HFF-Myc (cell line): Measurements from ENCODE around the gene RPL7A.
"Not testable (repeated sequence)": the region's sequence is repeated elsewhere in the genome, so short reads cannot be mapped to it uniquely, and the experiment has no call there.

Source experiments
- DNase-seq: peaks from one replicate; pipeline ENCODE4 v3.0.0-alpha.2; 2011; ENCODE audit warnings: low read depth; ENCODE audit errors: extremely low read depth
- H3K4me3 ChIP-seq: replicated peaks from 2 replicates; pipeline ENCODE4 v1.5.1; 2011; ENCODE audit warnings: low read depth, mild to moderate bottlenecking, control low read depth, low read length
- TF ChIP-seq, protein P1 (sequence below): IDR thresholded peaks from 2 replicates; pipeline ENCODE4 v1.5.1; 2012; ENCODE audit warnings: mild to moderate bottlenecking, low read depth, low read length, control low read depth; ENCODE audit errors: missing control alignments

RPL7A gene

DNA sequence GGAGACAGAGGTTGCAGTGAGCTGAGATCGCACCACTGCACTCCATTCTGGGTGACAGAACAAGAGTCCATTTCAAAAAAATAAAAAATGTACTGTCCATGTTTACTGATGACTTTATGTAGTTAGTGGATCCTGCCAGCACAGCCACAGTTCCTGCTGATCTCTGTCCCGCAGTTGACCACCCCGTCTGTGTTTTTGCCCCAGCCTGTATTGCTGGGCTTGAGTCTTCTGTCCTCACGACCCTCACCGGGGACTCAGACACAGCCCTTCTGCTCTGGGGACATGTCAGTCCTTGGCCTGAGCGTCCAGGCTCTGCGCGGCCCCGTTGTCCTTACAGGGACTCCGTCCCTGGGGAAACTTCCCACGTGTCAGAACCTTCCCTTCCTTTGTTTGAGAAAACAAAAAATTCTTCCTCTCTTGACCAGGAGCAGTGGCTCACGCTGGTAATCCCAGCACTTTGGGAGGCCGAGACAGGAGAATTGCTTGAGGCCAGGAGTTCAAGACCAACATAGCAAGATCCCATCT lies 26.5 kb upstream of the RPL7A start:
- H3K4me3 ChIP-seq = no peak overlapping the region
- no peak for DNase-seq
- TF ChIP-seq, protein P1, sequence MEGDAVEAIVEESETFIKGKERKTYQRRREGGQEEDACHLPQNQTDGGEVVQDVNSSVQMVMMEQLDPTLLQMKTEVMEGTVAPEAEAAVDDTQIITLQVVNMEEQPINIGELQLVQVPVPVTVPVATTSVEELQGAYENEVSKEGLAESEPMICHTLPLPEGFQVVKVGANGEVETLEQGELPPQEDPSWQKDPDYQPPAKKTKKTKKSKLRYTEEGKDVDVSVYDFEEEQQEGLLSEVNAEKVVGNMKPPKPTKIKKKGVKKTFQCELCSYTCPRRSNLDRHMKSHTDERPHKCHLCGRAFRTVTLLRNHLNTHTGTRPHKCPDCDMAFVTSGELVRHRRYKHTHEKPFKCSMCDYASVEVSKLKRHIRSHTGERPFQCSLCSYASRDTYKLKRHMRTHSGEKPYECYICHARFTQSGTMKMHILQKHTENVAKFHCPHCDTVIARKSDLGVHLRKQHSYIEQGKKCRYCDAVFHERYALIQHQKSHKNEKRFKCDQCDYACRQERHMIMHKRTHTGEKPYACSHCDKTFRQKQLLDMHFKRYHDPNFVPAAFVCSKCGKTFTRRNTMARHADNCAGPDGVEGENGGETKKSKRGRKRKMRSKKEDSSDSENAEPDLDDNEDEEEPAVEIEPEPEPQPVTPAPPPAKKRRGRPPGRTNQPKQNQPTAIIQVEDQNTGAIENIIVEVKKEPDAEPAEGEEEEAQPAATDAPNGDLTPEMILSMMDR = no peak

- TF ChIP-seq, protein P1 = no peak
- no peak overlapping the region for H3K4me3 ChIP-seq
- no peak for DNase-seq
Observed at GRCh38 chr9:133322701-133323100, 25.3 kb upstream of the RPL7A start.

- no peak for DNase-seq
- TF ChIP-seq, protein P1 = no peak
- H3K4me3 ChIP-seq = no peak overlapping the region
Observed at GRCh38 chr9:133323211-133323610, 24.8 kb upstream of the RPL7A start.

DNA sequence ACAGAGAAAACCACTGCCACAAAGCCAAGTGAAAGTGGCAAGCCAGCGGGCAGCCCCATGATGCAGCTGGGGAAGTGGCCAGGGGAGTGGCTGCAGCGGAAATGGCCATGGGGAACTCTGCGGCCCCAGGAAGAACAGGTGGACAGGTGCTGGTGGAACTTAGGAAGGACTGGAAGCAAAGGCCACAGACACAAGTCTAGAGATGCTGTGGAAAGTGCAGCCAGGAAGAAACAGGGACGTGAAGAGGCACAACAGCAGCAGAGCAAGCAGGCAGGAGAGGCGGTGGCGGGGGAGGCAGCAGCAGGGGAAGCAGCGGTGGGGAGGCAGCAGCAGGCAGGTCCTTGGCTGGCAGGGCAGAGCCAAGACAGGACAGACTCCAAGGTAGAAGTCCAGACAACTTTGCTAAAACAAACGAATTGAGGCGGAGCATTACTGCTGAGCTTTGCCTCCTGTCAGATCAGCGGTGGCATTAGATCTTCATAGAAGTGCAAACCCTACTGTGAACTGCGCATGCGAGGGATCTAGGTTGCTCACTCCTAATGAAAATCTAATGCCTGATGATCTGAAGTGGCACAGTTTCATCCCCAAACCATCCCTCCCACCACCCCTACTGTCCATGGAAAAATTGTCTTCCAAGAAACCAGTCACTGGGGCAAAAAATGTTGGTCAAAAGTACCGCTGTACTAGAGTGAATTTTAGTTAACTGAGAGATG lies 23.9 kb upstream of the RPL7A start:
- DNase-seq = no peak
- no peak overlapping the region for H3K4me3 ChIP-seq
- TF ChIP-seq, protein P1 = no peak

GRCh38 chr9:133327021-133327420 lies 21.0 kb upstream of the RPL7A start:
- H3K4me3 ChIP-seq, DNase-seq: not testable (repeated sequence)

- no peak for DNase-seq
Observed at GRCh38 chr9:133327834-133328484, 20.1 kb upstream of the RPL7A start.

More at GRCh38 chr9:133327834-133328484, 20.1 kb upstream of the RPL7A start:
- TF ChIP-seq, protein P1 = no peak
- H3K4me3 ChIP-seq = no peak overlapping the region
